ENCODE results near the gene IL18. TPM values are rescaled to one million over a fixed set of nuclear protein-coding genes. Genes with fewer than 3 reads are reported as not detected.

The IL18 gene
- total RNA-seq, 1 experiment from 2014 or later: 61.6 TPM

DNA sequence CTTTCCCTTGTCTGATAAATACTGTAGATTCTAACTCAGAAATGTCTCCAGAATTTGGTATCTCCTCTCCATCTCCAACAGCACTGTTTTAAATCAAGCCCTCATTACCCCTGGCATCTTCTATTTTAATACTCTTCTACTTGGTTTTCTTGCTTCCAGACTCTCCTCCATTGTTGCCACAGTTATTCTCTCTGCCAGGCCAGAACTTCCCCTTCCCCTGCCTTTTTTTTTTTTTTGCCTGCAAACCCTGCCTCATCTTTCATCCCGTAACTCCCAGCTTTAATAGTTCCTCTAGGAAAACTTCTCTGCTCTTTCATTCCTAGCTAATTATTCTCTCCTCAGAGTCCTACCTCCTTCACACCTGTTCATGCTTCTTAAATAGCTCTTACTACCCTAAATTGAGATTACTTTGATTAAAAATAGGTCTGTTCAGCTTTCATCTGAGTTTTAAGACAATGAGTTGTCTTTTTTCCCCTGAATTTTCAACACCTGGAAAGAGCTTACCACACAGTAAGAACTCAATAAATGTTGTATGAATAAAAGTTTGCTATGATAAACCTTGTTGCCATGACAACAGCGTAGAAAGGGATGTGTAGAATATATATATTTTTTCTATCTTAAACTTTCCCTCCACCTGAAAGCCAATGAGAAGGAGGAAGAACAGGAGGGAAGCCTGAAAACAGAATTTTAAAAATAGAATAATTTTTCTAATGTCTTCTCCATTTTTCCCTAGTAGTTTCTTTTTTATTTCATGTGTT is 3.6 kb downstream of the IL18 start:
- Histone ChIP-seq H3K27ac (ENCODE audit: low read length) (peak overlapping the region; percentile 95), H3K79me2 (ENCODE audit: low read length) (peaks cover 68% of the 10 kb centered on the region), H3K4me3 (ENCODE audit: low read length) (no peak overlapping the region), H3K36me3 (ENCODE audit: low read depth, low read length) (peaks cover 8% of the 10 kb centered on the region; the same call in 1 of the 2 replicates), H4K20me1 (ENCODE audit: low read length) (no peaks in the 10 kb centered on the region), H3F3A (ENCODE audit: low read length, unreplicated experiment) (peaks cover 17% of the 10 kb centered on the region), H2AFZ (ENCODE audit: low read length) (no peak overlapping the region), H3K9ac (ENCODE audit: low read length) (no peak overlapping the region), H3K4me2 (ENCODE audit: low read length) (peak overlapping the region; percentile 88), H3K4me1 (ENCODE audit: insufficient read depth, low read length) (peaks cover 88% of the 10 kb centered on the region), H3K9me3 (ENCODE audit: low read length) (no peaks in the 10 kb centered on the region), H3K9me2 (replicated peaks; ENCODE audit: low read length) (no peaks in the 10 kb centered on the region), H3K27me3 (ENCODE audit: low read length) (no peaks in the 10 kb centered on the region)
- ChIA-PET CTCF (interaction anchor here (0.8 kb wide), 1 partner anchor 59 kb away, joined by 3 read pairs; no protein-coding TSS in a partner anchor), POLR2A (ENCODE audit: unreplicated experiment) (interaction anchor here (0.7 kb wide), 1 partner anchor 10 kb away, joined by 16 read pairs; no protein-coding TSS in a partner anchor)
- DNase-seq (peak; percentile 24), ATAC-seq (no peak)
- no TSS peak for BruUV-seq (replicated peaks)
- TF ChIP-seq EZH2 (IDR thresholded peaks at IDR 0.05; ENCODE audit: low read length, unreplicated experiment) (no peak), EZH2phosphoT487 (IDR thresholded peaks at IDR 0.05; ENCODE audit: borderline replicate concordance, low read length) (no peak)
- TF ChIP-seq, protein P1, sequence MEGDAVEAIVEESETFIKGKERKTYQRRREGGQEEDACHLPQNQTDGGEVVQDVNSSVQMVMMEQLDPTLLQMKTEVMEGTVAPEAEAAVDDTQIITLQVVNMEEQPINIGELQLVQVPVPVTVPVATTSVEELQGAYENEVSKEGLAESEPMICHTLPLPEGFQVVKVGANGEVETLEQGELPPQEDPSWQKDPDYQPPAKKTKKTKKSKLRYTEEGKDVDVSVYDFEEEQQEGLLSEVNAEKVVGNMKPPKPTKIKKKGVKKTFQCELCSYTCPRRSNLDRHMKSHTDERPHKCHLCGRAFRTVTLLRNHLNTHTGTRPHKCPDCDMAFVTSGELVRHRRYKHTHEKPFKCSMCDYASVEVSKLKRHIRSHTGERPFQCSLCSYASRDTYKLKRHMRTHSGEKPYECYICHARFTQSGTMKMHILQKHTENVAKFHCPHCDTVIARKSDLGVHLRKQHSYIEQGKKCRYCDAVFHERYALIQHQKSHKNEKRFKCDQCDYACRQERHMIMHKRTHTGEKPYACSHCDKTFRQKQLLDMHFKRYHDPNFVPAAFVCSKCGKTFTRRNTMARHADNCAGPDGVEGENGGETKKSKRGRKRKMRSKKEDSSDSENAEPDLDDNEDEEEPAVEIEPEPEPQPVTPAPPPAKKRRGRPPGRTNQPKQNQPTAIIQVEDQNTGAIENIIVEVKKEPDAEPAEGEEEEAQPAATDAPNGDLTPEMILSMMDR (conservative IDR thresholded peaks at IDR 0.05; ENCODE audit: low read depth, low read length): no peak
- intact Hi-C loops (cut with micrococcal nuclease): loop anchor here (5.0 kb wide), 1 partner anchor 67 kb away; the partner anchor contains the start of gene PTS

DNA sequence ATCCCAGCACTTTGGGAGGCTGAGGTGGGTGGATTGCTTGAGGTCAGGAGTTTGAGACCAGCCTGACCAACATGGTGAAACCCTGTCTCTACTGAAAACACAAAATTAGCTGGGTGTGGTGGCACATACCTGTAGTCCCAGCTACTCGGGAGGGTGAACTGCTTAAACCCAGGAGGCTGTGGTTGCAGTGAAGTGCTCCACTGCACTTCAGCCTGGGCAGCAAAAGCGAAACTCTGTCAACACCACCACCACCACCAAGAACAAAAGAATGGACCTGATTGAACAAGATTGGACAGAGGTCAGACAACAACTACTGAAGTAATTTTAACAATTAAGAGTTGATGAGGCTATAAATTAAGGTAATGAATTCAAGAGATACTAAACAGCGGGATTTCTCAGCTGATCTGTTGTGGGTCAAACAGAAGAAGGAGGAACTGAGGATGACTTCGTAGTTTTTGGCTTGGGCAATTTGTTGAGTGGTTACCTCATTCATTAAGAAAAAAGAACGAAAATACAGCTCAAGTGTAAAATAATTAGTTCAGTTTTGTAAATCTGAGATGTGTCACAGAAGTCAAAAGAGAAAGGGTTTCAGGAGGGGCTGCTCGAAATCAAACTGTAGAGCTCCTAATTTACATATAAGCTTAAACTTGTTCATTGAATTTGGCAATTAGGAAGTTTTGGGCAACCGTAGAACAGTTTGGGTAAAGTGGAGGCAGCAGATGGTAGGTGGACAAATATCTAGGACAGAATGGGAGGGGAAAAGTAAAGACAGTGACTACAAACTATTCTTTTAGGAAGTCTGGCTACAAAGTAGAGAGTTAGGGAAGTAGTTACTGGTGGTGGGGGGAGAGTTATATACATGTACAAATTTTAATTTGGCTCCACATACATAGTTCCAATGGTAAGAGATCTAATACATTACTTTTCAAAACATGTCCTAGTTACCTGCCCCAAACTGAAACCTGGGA is 4.5 kb downstream of the IL18 start:
- Histone ChIP-seq H4K20me1 (ENCODE audit: low read length) (no peaks in the 10 kb centered on the region), H3F3A (ENCODE audit: low read length, unreplicated experiment) (peaks cover 17% of the 10 kb centered on the region), H3K9ac (ENCODE audit: low read length) (no peak overlapping the region), H3K27me3 (ENCODE audit: low read length) (no peaks in the 10 kb centered on the region), H3K36me3 (ENCODE audit: low read depth, low read length) (peaks cover 14% of the 10 kb centered on the region), H3K4me3 (ENCODE audit: low read length) (no peak overlapping the region), H2AFZ (ENCODE audit: low read length) (no peak overlapping the region), H3K79me2 (ENCODE audit: low read length) (peaks cover 77% of the 10 kb centered on the region), H3K9me3 (ENCODE audit: low read length) (no peaks in the 10 kb centered on the region), H3K4me2 (ENCODE audit: low read length) (peak overlapping the region; percentile 88), H3K27ac (ENCODE audit: low read length) (peak overlapping the region; percentile 92), H3K9me2 (replicated peaks; ENCODE audit: low read length) (no peaks in the 10 kb centered on the region), H3K4me1 (ENCODE audit: insufficient read depth, low read length) (peaks cover 79% of the 10 kb centered on the region)
- TF ChIP-seq EZH2phosphoT487 (IDR thresholded peaks at IDR 0.05; ENCODE audit: borderline replicate concordance, low read length): no peak
- TF ChIP-seq, protein P1 (conservative IDR thresholded peaks at IDR 0.05; ENCODE audit: low read depth, low read length): no peak
- no peak for TF ChIP-seq EZH2 (IDR thresholded peaks at IDR 0.05; ENCODE audit: low read length, unreplicated experiment)
- no TSS peak for BruUV-seq (replicated peaks)
- ATAC-seq: no peak
- POLR2A ChIA-PET (ENCODE audit: unreplicated experiment): no interaction called here
- CTCF ChIA-PET: interaction anchor here (0.8 kb wide), 1 partner anchor 60 kb away, joined by 3 read pairs; no protein-coding TSS in a partner anchor
- intact Hi-C loops (cut with micrococcal nuclease): loop anchor here (5.0 kb wide), 1 partner anchor 68 kb away; the partner anchor contains the start of gene PTS
- no peak for DNase-seq
